ENCODE measurements around the gene POU3F3. TPM values are rescaled to one million over a fixed set of nuclear protein-coding genes. Genes with fewer than 3 reads are reported as not detected.

POU3F3 gene
- polyA plus RNA-seq, 1 donor (not counting 4 experiments of a cell fraction or from before 2014, with no cell fraction given), result not detected

- H3K9me1 ChIP-seq (ENCODE audit: control insufficient read depth, extremely low read depth, insufficient read depth, low read length), result no peaks in the 10 kb centered on the region
- no peak overlapping the region for H3K27ac ChIP-seq (ENCODE audit: control insufficient read depth, insufficient read depth, low read length)
- no peak overlapping the region for H3K4me2 ChIP-seq (ENCODE audit: control insufficient read depth, extremely low read depth, insufficient read depth, low read depth, low read length)
- FAIRE-seq (no peak), DNase-seq (ENCODE audit: low read depth, low spot score) (no peak)
- H3K9ac ChIP-seq (ENCODE audit: control insufficient read depth, extremely low read depth, insufficient read depth, low read length), result no peak overlapping the region
- dilution Hi-C loops (cut with MboI; ENCODE audit: extremely low pct_ligation_motif_present, low sequenced_read_pairs), result no loop called here
- no peak overlapping the region for H3K4me3 ChIP-seq (ENCODE audit: control insufficient read depth in 2 of 3, extremely low read depth in 1 of 3, insufficient read depth in 2 of 3, low read depth in 1 of 3, low read length in 3 of 3)
- no peaks in the 10 kb centered on the region for H3K27me3 ChIP-seq (ENCODE audit: control insufficient read depth, extremely low read depth, insufficient read depth, low read length)
- no peaks in the 10 kb centered on the region for H3K4me1 ChIP-seq (ENCODE audit: control insufficient read depth, extremely low read depth, insufficient read depth, low read length)
- H4K20me1 ChIP-seq (ENCODE audit: control insufficient read depth, extremely low read depth, insufficient read depth, low read length), result no peaks in the 10 kb centered on the region
- no peaks in the 10 kb centered on the region for H3K36me3 ChIP-seq (ENCODE audit: control insufficient read depth in 2 of 2, extremely low read depth in 1 of 2, insufficient read depth in 2 of 2, low read length in 2 of 2)
- TF ChIP-seq EZH2 (IDR thresholded peaks at IDR 0.05; ENCODE audit: low read length) (no peak), CTCF (optimal IDR thresholded peaks at IDR 0.05 in 1 of 3, IDR thresholded peaks at IDR 0.05 in 1 of 3, conservative IDR thresholded peaks at IDR 0.05 in 1 of 3; ENCODE audit: extremely low read depth in 1 of 3, insufficient read depth in 2 of 3, low read length in 3 of 3) (no peak)
- no peaks in the 10 kb centered on the region for H3K79me2 ChIP-seq (ENCODE audit: control insufficient read depth, insufficient read depth, low read length)
- no peak overlapping the region for H2AFZ ChIP-seq (ENCODE audit: control insufficient read depth, low read length)
- peaks cover 3% of the 10 kb centered on the region for H3K9me3 ChIP-seq (ENCODE audit: control insufficient read depth, low read depth, low read length)
Measured at GRCh38 chr2:104897515-104898184, 43.7 kb downstream of the POU3F3 start.

GRCh38 chr2:104900608-104901007 is 46.7 kb downstream of the POU3F3 start:
- H3K27ac ChIP-seq (ENCODE audit: control insufficient read depth, insufficient read depth, low read length), result no peak overlapping the region
- H4K20me1 ChIP-seq (ENCODE audit: control insufficient read depth, extremely low read depth, insufficient read depth, low read length), result no peaks in the 10 kb centered on the region
- H3K4me3 ChIP-seq (ENCODE audit: control insufficient read depth in 2 of 3, extremely low read depth in 1 of 3, insufficient read depth in 2 of 3, low read depth in 1 of 3, low read length in 3 of 3), result no peak overlapping the region
- H3K9me1 ChIP-seq (ENCODE audit: control insufficient read depth, extremely low read depth, insufficient read depth, low read length), result no peaks in the 10 kb centered on the region
- H3K9ac ChIP-seq (ENCODE audit: control insufficient read depth, extremely low read depth, insufficient read depth, low read length), result no peak overlapping the region
- dilution Hi-C loops (cut with MboI; ENCODE audit: extremely low pct_ligation_motif_present, low sequenced_read_pairs), result no loop called here
- no peak overlapping the region for H3K4me2 ChIP-seq (ENCODE audit: control insufficient read depth, extremely low read depth, insufficient read depth, low read depth, low read length)
- peaks cover 3% of the 10 kb centered on the region for H3K9me3 ChIP-seq (ENCODE audit: control insufficient read depth, low read depth, low read length)
- no peak for TF ChIP-seq EZH2 (IDR thresholded peaks at IDR 0.05; ENCODE audit: low read length)
- no peak for TF ChIP-seq CTCF (optimal IDR thresholded peaks at IDR 0.05 in 1 of 3, IDR thresholded peaks at IDR 0.05 in 1 of 3, conservative IDR thresholded peaks at IDR 0.05 in 1 of 3; ENCODE audit: extremely low read depth in 1 of 3, insufficient read depth in 2 of 3, low read length in 3 of 3)
- H3K27me3 ChIP-seq (ENCODE audit: control insufficient read depth, extremely low read depth, insufficient read depth, low read length), result no peaks in the 10 kb centered on the region
- FAIRE-seq, result no peak
- no peak overlapping the region for H2AFZ ChIP-seq (ENCODE audit: control insufficient read depth, low read length)
- no peaks in the 10 kb centered on the region for H3K4me1 ChIP-seq (ENCODE audit: control insufficient read depth, extremely low read depth, insufficient read depth, low read length)
- H3K36me3 ChIP-seq (ENCODE audit: control insufficient read depth in 2 of 2, extremely low read depth in 1 of 2, insufficient read depth in 2 of 2, low read length in 2 of 2), result no peaks in the 10 kb centered on the region
- DNase-seq (ENCODE audit: low read depth, low spot score), result no peak
- no peaks in the 10 kb centered on the region for H3K79me2 ChIP-seq (ENCODE audit: control insufficient read depth, insufficient read depth, low read length)

All from keratinocyte (primary cell).